Stimulated activated CD4-positive, alpha-beta T cell treated with anti-CD3 and anti-CD28 coated beads, Interleukin-4, amount 100 ng/mL, for 1 hour (primary cell): Measurements from ENCODE around the gene KDM7A.
"Not testable (repeated sequence)": the region's sequence is repeated elsewhere in the genome, so short reads cannot be mapped to it uniquely, and the experiment has no call there.

Source experiments
- DNase-seq: peaks from one replicate; pipeline ENCODE4 v3.0.0-alpha.2; 2020

Gene KDM7A

GRCh38 chr7:140201393-140201792 lies 24.6 kb upstream of the KDM7A start:
- DNase-seq: no peak

- no peak for DNase-seq
Observed at GRCh38 chr7:140200061-140200989, 23.5 kb upstream of the KDM7A start.

GRCh38 chr7:140197938-140198337 lies 21.2 kb upstream of the KDM7A start:
- DNase-seq: no peak

- DNase-seq: no peak
Observed at GRCh38 chr7:140197218-140197890, 20.6 kb upstream of the KDM7A start.

GRCh38 chr7:140196361-140197217 lies 19.8 kb upstream of the KDM7A start:
- DNase-seq: no peak

- no peak for DNase-seq
Observed at GRCh38 chr7:140195859-140196258, 19.1 kb upstream of the KDM7A start.

- DNase-seq: no peak
Observed at GRCh38 chr7:140192620-140193019, 15.8 kb upstream of the KDM7A start.

GRCh38 chr7:140192176-140192575 lies 15.4 kb upstream of the KDM7A start:
- no peak for DNase-seq

- no peak for DNase-seq
Observed at GRCh38 chr7:140190588-140190987, 13.8 kb upstream of the KDM7A start.

GRCh38 chr7:140189917-140190316 lies 13.1 kb upstream of the KDM7A start:
- no peak for DNase-seq

- no peak for DNase-seq
Observed at GRCh38 chr7:140182917-140183316, 6.1 kb upstream of the KDM7A start.

- no peak for DNase-seq
Observed at GRCh38 chr7:140179339-140179738, 2.6 kb upstream of the KDM7A start.

GRCh38 chr7:140176122-140176701 lies 571 bp downstream of the KDM7A start:
- DNase-seq: no peak

- peak; percentile 80 for DNase-seq
Observed at GRCh38 chr7:140175221-140176121, 1.3 kb downstream of the KDM7A start.

- DNase-seq: no peak
Observed at GRCh38 chr7:140174217-140174616, 2.6 kb downstream of the KDM7A start.

GRCh38 chr7:140170375-140170774 lies 6.4 kb downstream of the KDM7A start:
- no peak for DNase-seq

GRCh38 chr7:140168816-140169215 lies 8.0 kb downstream of the KDM7A start:
- no peak for DNase-seq

GRCh38 chr7:140165422-140165821 lies 11.4 kb downstream of the KDM7A start:
- no peak for DNase-seq

- not testable (repeated sequence) for DNase-seq
Observed at GRCh38 chr7:140162081-140162480, 14.7 kb downstream of the KDM7A start.

GRCh38 chr7:140161047-140161446 lies 15.7 kb downstream of the KDM7A start:
- DNase-seq: no peak

GRCh38 chr7:140160308-140160707 lies 16.5 kb downstream of the KDM7A start:
- DNase-seq: no peak

GRCh38 chr7:140159497-140159896 lies 17.3 kb downstream of the KDM7A start:
- no peak for DNase-seq
